Spleen (tissue), 7 donors: ENCODE measurements around the gene PALM.

Source experiments
- CTCF ChIP-seq, 11 experiments: fragments of 200-600 bp in 7 of 11; fragments of 450-650 bp in 4 of 11; sonication (generic) in 4 of 11; IDR thresholded peaks in 8 of 11; conservative IDR thresholded peaks in 3 of 11; 1 replicate in 7 of 11; 2 replicates in 4 of 11; pipeline versions ENCODE4 v1.4.0 to v1.8.0; 2016 to 2021; ENCODE audit warnings: antibody characterized with exemption in 11 of 11, inconsistent platforms in 4 of 11, mild to moderate bottlenecking in 1 of 11
- POLR2A ChIP-seq, 3 donors: fragments of 450-650 bp; IDR thresholded peaks; one replicate each; pipeline ENCODE4 v1.5.1; 2017; ENCODE audit warnings: antibody characterized with exemption in 3 of 3, mild to moderate bottlenecking in 1 of 3
- POLR2AphosphoS5 ChIP-seq, 3 donors: sonication (generic); formaldehyde crosslinking; IDR thresholded peaks; one replicate each; pipeline ENCODE4 v1.5.1; 2017; ENCODE audit warnings: antibody characterized with exemption in 3 of 3
- donor health status: DM: no; HTN: no; CAD: no; lungs with moderate emphysema.
- donor health status: DM: no; HTN: no; CAD: no.
- donor health status: DM: no; HTN: no; CAD: no.

- TF ChIP-seq POLR2A (IDR thresholded peaks at IDR 0.05) (no peak), CTCF (IDR thresholded peaks at IDR 0.05 in 8 of 11, conservative IDR thresholded peaks at IDR 0.05 in 3 of 11) (no peak), POLR2AphosphoS5 (IDR thresholded peaks at IDR 0.05) (no peak)
Observed at GRCh38 chr19:788686-788982, 79.9 kb downstream of the PALM start.
